GM19043 (cell line): ENCODE results near the gene DRC3.
"Not testable (repeated sequence)": the region's sequence is repeated elsewhere in the genome, so short reads cannot be mapped to it uniquely, and the experiment has no call there.

Experiments
- ATAC-seq: cut with Tn5 transposase; IDR thresholded peaks from one replicate; pipeline ENCODE4 v1.9.1; 2021; ENCODE audit warnings: low read depth; ENCODE audit not compliant: unreplicated experiment

Gene DRC3

DNA sequence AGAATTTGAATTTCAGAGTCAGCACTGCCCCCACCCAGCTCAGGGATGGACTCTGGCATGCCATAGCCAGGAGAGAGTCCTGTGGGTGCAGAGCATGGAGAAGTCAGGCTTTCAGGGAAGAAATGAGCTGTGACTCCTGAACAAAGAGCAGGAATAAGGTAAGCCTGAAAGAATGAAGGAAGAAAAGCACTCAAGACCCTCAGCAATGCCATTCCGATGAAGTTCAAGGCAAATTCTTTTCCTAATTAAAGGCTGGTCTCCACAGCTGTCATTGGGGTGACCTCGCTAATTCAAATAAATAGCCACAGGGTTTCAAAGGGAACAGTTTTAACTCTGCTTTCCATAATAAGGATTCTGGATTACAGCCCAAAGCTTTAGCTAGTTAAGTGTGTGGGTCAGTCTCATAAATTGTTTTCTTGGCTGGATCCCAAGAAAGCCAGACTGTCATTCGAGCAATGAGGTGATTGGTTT lies 32.2 kb upstream of the DRC3 start:
- no peak for ATAC-seq

DNA sequence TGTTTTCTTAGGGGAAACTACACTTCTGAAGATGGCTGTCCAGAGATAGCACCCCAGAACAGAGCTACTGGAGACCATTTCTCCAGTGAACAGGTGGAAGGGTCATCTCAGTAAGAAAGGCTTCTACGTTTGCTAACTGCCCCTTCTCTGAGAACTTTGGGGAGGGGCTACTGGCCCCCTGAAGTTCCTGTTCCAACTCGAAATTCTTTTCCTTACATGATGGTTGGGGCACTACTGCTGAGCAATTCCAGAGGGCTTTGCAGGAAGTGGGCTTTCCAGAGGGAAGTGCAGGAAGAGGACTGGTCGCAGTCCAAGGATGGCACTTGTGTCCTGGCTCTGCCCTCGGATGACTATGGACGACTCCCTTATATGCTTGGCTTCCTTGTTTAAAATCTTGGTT lies 31.6 kb upstream of the DRC3 start:
- ATAC-seq = no peak

DNA sequence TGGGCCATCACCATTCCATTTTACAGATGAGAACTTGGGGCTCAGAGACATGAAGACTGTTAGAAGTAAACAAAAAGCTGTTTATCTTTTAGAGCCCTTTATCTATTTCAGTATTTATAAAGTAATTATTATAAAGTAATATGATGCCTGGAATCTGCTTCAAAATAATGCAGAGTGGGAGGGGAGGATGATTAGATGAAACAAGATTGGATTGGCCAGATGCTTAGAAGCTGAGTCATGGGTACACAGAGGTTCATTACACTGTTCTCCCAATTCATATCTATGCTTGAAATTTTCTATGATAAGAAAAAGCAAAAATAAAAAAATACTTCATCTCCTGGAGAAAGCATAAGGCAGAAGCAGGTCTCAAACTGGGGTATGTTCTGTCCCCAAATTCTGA lies 29.8 kb upstream of the DRC3 start:
- no peak for ATAC-seq

DNA sequence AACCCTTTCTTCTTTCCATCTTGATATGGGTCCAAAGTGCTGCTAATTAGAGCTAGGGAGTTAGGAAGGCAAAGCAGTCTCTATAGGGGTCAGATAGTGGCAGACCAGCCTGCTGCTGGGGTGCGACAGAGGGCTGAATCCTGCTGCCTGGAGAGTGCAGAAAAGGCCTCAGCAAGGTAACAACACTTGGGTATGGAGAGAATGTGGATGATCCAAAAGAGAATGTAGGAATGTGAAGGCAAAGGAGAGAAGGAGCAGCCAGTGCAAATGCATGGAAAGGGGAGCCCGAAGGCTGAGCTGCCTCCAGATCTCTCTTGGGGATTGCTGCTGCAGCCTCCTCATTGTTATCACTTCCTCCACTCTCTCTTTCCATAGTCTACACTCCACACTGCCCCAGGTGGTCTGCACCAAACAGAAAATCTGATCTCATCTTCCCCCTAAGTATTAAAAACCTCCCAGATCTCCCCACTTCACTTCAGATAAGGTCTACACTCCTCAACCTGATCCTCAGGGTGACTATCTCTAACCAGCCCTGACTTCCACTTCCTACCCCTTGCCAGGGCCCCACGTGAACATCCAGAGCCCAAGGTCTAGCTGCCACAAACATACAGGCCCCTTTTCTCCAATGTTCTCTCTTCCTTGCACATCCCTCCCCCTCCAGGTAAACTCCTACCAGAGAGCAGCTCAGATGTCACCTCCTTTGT lies 29.2 kb upstream of the DRC3 start:
- no peak for ATAC-seq

DNA sequence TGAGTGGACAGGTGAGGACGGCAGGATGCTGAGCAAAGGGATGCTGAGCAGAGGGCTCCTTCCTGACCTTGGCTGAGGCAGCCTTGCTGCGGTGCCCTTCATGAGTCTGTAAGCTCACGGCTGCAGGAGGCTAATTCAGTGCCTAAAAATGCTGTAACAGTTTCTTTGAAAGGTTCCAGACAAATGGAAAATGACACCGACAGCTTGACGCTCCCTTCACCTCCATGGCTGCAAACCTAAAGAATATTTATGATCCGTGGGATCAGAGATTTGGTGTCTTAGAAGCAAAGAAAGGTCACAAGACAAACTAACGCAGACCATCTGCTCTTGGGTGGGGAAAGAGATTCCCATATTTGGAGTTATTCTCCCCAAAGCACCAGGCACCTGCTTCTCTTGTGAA lies 28.4 kb upstream of the DRC3 start:
- no peak for ATAC-seq

DNA sequence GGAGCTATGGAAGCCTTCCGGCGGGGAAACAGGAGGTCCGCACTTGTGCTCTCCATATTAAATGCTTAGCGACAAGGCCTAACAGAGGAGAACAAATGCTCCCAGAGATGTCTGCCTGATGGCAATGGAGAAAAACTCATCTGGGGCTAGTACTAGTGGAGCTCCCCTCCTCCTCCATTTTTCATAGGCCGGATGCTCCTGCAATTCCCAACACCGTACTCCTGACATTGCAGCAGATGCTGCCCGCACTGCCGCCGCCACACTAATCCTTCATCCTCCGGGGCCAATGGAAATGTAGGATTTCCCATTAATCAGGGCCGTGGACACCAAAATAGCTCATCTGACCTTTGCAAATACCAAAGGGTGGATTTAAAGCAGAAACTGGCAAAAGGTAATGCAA lies 27.9 kb upstream of the DRC3 start:
- no peak for ATAC-seq

DNA sequence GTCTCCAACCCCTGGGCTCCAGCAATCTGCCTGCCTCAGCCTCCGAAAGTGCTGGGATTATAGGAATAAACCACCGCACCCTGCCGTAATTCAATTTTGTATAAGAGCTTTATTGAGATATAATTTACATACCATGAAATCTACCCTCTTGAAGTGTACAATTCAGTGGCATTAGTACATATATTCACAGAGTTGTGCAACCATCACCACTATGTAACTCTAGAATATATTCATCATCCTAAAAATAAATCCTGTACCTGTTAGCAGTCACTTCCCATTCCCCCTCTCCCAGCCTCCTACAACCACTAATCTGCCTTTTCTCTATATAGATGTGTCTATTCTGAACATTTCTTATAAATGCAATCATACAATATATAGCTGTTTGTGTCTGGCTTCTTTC lies 26.6 kb upstream of the DRC3 start:
- ATAC-seq = no peak

DNA sequence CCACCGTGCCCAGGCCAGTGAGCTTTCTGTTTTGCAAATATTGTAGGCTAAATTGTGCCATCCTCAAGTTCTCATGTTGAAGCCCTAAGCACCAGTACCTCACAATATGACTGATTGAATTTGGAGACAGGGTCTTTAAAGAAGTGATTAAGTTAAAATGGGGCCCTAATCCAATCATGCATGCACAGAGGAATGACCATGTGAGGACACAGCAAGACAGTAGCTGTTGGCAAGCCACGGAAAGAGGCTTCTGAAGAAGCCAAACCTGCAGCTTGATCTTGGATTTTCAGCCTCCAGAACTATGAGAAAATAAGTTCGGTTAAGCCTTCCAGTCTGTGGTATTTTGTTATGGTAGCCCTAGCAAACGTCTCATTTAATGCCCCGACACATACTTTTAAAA lies 25.4 kb upstream of the DRC3 start:
- no peak for ATAC-seq

DNA sequence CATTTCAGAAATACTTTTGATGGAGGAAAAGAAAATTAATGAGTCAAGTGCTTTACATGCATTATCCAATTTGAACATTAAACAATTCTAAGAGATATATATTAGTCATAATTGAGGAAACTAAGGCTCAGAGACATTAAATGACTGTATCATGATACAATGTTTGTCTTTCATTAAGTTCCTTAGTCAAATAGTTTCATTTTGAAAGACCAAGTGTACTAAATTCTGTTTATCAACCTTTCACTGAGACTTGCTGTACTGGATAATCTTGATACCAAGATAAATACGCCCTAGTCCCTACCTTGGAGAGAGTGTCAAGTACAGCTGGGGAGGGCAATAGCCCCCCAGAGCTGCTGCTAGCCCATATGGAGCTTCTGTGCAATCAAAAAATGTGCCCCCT lies 24.7 kb upstream of the DRC3 start:
- no peak for ATAC-seq

DNA sequence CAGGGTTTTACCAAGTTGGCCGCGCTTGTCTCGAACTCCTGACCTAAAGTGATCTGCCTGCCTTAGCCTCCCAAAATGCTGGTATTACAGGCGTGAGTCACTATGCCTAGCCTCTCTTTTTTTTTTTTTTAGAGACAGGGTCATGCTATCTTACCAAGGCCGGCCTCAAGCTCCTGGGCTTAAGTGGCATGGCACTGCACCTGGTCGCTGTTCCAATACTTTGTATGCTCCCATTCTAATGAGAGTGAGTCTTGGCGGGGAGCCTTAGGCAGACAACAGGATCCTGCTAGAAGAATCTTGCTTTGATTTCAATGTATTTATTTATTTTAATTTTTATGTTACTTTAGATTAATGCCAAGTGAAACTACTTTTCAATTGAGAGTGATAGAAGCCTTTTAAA lies 22.3 kb upstream of the DRC3 start:
- no peak for ATAC-seq

DNA sequence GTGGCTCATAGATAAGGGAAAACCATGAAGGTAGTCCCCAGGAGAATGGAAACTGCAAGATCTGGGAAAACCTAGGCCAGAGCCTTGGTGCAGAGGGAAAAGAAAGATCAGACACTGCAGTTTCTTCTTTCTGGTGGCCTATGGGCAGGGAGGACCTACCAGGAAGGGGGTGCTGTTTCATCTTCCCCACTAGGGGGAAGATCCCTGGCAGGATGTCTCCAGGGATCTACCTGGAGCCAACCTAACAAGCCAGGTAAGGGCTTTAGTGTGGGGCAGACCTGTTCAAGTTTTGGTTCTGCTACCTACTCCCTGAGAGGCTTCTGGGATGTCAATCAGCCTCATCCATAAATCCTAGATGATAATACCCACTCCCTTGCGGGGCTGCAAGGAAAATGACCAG lies 21.9 kb upstream of the DRC3 start:
- ATAC-seq = no peak

DNA sequence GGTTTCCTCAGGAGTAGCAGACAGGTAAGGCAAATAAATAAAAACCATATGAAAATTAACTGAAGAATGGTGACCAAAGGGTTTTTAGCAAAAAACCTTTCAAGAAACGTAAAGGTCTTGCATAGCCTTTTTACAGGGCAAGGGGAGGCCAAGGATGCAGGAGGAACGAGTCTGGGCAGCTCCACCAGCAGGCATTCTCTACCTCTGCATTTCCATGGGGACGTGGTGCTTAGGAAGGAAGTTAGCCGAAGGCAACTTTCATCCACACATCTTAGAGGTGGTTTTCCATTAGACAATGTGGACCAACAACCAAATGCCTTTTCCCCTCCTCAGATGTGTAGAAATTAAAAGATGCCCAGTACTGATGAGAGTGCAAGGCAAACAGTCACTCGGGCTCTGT lies 21.1 kb upstream of the DRC3 start:
- no peak for ATAC-seq

DNA sequence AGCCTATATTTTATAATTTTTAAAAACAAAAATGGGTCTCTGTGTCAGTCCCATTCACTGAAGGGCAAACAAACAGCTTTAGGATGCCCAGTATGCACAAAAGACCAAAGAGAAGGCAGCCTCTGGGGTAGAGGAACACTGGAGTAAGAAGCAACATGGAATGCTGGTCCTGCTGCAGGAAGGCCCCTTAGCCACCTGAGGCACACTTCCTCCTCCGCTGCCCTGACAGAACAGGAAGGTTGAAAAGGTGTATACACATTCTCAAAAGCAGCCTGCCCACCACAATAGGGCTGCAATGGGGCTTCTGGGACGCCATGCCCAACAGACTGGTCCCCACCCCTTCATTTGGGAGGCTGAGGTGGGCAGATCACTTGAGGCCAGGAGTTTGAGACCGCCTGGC lies 20.0 kb upstream of the DRC3 start:
- no peak for ATAC-seq

DNA sequence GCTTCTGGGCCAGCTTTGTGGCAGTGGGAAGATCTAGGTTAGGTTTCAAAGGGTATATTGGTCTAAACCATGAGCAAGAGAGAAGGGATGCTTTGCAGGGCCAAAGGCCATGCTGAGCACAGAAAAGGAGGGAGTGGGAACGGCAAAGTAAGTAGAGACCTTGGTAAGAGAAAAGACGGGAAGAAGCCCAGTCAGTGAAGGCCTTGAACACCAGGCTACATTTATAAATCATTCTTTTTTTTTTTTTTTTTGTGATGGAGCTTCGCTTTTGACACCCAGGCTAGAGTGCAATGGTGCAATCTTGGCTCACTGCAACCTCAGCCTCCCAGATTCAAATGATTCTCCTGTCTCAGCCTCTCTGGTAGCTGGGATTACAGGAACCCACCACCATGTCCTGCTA lies 18.6 kb upstream of the DRC3 start:
- no peak for ATAC-seq

DNA sequence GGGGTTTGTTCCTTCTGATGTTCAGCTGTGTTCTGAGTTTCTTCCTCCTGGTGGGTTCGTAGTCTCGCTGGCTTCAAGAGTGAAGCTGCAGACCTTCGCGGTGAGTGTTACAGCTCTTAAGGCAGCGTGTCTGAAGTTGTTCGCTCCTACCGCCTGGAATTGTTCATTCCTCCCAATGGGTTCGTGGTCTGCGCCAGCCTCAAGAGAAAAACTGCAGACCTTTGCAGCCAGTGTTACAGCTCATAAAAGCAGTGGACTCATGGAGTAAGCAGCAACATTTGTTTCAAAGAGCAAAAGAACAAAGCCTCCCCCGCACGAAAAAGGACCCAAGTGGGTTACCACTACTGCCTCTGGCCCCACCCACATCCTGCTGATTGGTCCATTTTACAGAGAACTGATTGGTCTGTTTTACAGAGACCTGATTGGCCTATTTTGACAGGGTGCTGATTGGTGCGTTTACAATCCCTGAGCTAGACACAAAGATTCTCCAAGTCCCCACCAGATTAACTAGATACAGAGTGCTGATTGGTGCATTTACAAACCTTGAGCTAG lies 16.8 kb upstream of the DRC3 start:
- not testable (repeated sequence) for ATAC-seq

DNA sequence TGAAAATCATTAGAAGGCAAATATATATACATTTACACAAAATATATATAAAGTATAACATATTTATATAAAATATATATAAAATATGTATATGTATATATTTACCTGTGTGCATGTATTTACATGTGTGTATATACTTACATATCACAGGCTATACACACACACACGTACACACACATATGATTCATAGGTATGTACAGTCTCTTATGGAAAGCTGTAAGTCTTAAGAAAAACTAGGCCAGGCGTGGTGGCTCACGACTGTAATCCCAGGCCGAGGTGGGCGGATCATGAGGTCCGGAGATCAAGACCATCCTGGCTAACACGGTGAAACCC lies 15.1 kb upstream of the DRC3 start:
- ATAC-seq = no peak

DNA sequence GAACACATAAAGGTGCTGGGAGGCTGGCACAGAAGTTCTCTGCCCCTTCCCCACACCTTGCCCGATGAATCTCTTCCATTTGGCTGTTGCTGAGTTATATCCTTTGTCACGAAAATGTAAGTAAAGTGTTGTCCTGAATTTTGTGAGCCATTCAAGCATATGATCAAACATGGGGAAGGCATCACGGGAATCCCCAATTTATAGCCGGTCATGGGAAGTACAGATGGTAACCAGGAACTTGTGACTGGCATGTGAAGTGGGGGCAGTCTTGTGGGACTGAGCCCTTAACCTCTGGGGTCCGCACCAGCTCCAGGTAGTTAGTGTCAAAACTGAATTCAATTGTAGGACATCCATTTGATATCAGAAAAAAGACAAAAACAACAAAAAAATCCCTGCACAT lies 13.7 kb upstream of the DRC3 start:
- ATAC-seq = no peak

DNA sequence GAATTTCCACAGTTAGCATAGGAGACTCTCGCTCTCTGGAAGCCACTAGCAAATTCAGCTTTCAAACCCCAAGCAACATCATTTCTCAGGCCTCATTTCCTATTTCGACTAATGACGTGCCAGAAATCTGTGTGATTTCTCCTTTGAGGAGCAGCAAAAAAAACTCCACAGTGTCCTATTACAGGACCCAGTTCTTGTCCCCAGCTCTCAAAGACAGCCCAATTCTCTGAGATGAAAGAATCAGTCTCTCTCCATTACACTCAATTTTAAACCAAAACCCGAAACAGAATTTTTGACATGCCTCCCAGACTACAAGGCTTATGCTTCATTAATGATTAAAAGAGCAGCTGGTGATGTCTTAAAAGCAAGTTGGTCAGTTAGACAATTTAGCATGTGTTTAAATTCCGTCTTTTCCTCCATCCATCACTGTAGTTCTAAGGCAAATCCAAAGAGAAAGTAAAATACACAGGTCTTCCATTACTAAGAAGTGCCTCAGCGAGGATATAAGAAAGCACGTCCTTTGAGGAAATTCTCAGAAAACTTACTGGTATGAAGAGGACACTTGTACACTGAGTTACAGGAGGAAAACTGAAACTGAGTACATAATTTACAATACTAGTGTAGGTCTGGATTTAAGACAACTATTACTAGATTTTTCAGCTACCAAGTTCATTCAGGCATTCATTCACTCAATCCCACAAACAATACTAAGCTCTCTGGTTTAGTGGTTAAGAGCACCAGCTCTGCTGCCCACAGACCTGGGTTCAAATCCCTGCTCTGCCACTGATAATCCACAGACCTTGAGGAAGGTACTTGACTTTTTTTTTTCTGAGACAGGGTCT lies 12.9 kb upstream of the DRC3 start:
- peak; percentile 70 for ATAC-seq

DNA sequence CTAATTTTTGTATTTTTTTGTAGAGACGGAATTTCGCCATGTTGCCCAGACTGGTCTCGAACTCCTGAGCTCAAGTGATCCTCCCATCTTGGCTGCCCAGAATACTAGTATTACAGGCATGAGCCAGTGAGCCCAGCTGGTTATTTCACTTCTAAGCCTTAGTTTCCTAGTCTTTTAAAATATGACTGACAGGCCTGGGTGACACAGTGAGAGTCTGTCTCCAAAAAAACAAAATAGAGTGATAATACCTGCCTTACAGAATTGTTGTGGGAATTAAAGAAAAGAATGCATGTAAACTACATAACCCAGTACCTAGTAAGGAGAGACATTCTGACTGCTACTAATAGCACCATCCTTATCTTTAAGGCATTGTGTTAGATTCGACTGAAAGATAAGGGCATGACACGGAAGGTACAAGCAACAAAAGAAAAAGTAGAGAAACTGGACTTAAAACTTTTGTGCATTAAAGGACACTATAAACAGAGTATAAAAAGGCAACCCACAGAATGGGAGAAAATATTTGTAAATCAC lies 12.1 kb upstream of the DRC3 start:
- ATAC-seq = no peak

DNA sequence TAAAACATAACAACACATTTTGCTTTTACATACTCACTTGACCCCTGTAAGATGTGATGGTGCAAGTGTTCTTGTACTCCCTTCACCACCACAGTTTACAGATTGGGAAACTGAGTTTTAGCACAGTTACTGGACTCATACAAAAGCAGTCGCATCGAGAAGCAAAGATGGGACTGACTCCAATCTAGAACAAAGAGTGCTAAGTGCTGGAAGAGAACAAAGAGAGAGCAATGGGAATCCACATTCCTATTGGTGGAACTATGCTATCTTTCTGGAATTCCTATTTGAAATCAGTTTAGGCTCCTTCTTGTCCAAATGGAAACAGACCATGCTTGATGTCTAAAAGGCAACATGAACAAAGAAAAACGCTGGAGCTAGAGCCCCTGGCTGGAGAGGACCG lies 9.6 kb upstream of the DRC3 start:
- no peak for ATAC-seq

DNA sequence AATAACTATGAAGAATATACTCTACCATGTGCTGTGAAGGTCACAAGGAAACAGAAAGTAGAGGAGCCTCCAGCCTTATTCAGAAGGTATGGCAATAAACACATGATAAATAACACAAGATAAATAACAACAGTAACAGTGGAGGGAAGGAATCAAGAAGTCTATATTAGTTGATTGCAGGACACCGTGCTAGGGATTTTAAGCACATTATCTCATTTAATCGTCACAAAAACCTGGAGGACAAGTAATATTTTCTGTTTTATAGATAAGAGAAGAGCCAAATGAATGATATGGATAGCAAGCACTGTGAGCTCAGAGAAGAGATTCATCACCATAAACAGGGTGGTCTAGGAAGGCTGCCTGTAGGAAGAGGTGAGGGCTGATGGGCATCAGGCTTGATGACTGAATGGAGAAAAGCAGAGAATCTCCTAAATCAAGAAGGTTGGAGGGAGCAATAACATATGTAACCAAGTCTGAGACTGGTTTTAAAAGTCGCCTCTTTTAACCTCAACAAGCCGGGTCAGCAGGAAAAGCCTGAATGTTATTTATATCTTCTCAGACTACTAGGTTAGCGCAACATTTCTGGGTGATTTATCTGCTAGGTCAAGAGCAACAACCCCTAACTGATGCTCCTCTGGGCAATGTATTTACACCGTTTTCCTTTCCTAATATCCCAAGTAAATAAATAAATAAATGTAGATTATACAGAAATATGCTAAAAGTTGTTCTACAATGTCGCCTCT lies 8.8 kb upstream of the DRC3 start:
- ATAC-seq = no peak
